GM18511 (cell line): ENCODE data around the gene RABGAP1L.

Source experiments
- ATAC-seq: cut with Tn5 transposase; IDR thresholded peaks from one replicate; pipeline ENCODE4 v1.9.1; 2021; ENCODE audit warnings: mild to moderate bottlenecking, moderate library complexity; ENCODE audit not compliant: unreplicated experiment

RABGAP1L gene

GRCh38 chr1:174898102-174898797 lies 738.9 kb downstream of the RABGAP1L start:
- no peak for ATAC-seq

GRCh38 chr1:174900317-174900716 lies 741.0 kb downstream of the RABGAP1L start:
- no peak for ATAC-seq

- no peak for ATAC-seq
Observed at GRCh38 chr1:174902531-174903099, 743.3 kb downstream of the RABGAP1L start.

GRCh38 chr1:174911606-174912005 lies 752.3 kb downstream of the RABGAP1L start:
- ATAC-seq = no peak

- no peak for ATAC-seq
Observed at GRCh38 chr1:174912264-174912663, 752.9 kb downstream of the RABGAP1L start.

- no peak for ATAC-seq
Observed at GRCh38 chr1:174913225-174913903, 754.0 kb downstream of the RABGAP1L start.

- ATAC-seq = no peak
Observed at GRCh38 chr1:174914991-174915390, 755.7 kb downstream of the RABGAP1L start.

GRCh38 chr1:174916846-174917245 lies 757.5 kb downstream of the RABGAP1L start:
- peak; percentile 58 for ATAC-seq

GRCh38 chr1:174920093-174920492 lies 760.8 kb downstream of the RABGAP1L start:
- no peak for ATAC-seq

- ATAC-seq = no peak
Observed at GRCh38 chr1:174922121-174922520, 762.8 kb downstream of the RABGAP1L start.

GRCh38 chr1:174923820-174924219 lies 764.5 kb downstream of the RABGAP1L start:
- ATAC-seq = no peak

- ATAC-seq = no peak
Observed at GRCh38 chr1:174928541-174928940, 769.2 kb downstream of the RABGAP1L start.

GRCh38 chr1:174931214-174931613 lies 771.9 kb downstream of the RABGAP1L start:
- no peak for ATAC-seq

GRCh38 chr1:174932587-174932986 lies 773.3 kb downstream of the RABGAP1L start:
- ATAC-seq = no peak

- ATAC-seq = no peak
Observed at GRCh38 chr1:174935961-174936727, 776.8 kb downstream of the RABGAP1L start.

- ATAC-seq = no peak
Observed at GRCh38 chr1:174938281-174939007, 779.1 kb downstream of the RABGAP1L start.

GRCh38 chr1:174939775-174940545 lies 780.6 kb downstream of the RABGAP1L start:
- no peak for ATAC-seq

- ATAC-seq = no peak
Observed at GRCh38 chr1:174940646-174941175, 781.4 kb downstream of the RABGAP1L start.

GRCh38 chr1:174942547-174943255 lies 783.4 kb downstream of the RABGAP1L start:
- no peak for ATAC-seq
